ENCODE measurements around the gene HRH2.

Gene HRH2

GRCh38 chr5:175690586-175690985, 32.7 kb downstream of the HRH2 start:
- DNase-seq: no peak

GRCh38 chr5:175691761-175692160, 33.9 kb downstream of the HRH2 start:
- no peak for DNase-seq

- DNase-seq: peak in 1 of 58 donors; percentile 56
Measured at GRCh38 chr5:175692235-175692995, 34.5 kb downstream of the HRH2 start.

- peak in 7 of 58 donors; percentile 12 to 58 (median 34) for DNase-seq
Measured at GRCh38 chr5:175692996-175693710, 35.3 kb downstream of the HRH2 start.

GRCh38 chr5:175693741-175694140, 35.9 kb downstream of the HRH2 start:
- no peak for DNase-seq

- peak in 2 of 58 donors; percentile 26 to 28 for DNase-seq
Measured at GRCh38 chr5:175694371-175695160, 36.7 kb downstream of the HRH2 start.

- no peak for DNase-seq
Measured at GRCh38 chr5:175695161-175696126, 37.6 kb downstream of the HRH2 start.

GRCh38 chr5:175696139-175696854, 38.4 kb downstream of the HRH2 start:
- DNase-seq: peak in 19 of 58 donors; percentile 16 to 54 (median 31)

GRCh38 chr5:175696855-175697198, 39.0 kb downstream of the HRH2 start:
- no peak for DNase-seq

GRCh38 chr5:175697846-175698245, 40.0 kb downstream of the HRH2 start:
- no peak for DNase-seq

- DNase-seq: no peak
Measured at GRCh38 chr5:175698401-175699115, 40.7 kb downstream of the HRH2 start.

GRCh38 chr5:175700991-175701390, 43.1 kb downstream of the HRH2 start:
- no peak for DNase-seq

- DNase-seq: no peak
Measured at GRCh38 chr5:175701797-175702196, 43.9 kb downstream of the HRH2 start.

- DNase-seq: no peak
Measured at GRCh38 chr5:175706499-175706898, 48.6 kb downstream of the HRH2 start.

GRCh38 chr5:175707751-175708375, 50.0 kb downstream of the HRH2 start:
- DNase-seq: no peak

GRCh38 chr5:175709276-175709781, 51.5 kb downstream of the HRH2 start:
- DNase-seq: peak in 5 of 58 donors; percentile 29 to 59 (median 34)

GRCh38 chr5:175710326-175710725, 52.5 kb downstream of the HRH2 start:
- peak in 1 of 58 donors; percentile 23 for DNase-seq

- peak in 1 of 58 donors; percentile 28 for DNase-seq
Measured at GRCh38 chr5:175711031-175711430, 53.2 kb downstream of the HRH2 start.
